WTC11 (cell line): ENCODE results near the gene DPY30.

Experiments
- PREB ChIP-seq: sonication (generic); formaldehyde crosslinking; IDR thresholded peaks from 2 replicates; pipeline ENCODE4 v1.8.1; 2022; ENCODE audit warnings: mild to moderate bottlenecking, missing genetic modification reagents, moderate library complexity, borderline replicate concordance
- ZMAT4 ChIP-seq: fragments of 250-450 bp; sonication (Bioruptor Pico); IDR thresholded peaks from 2 replicates; pipeline ENCODE4 v1.9.0; 2021; ENCODE audit warnings: mild to moderate bottlenecking
- TF ChIP-seq, protein P1 (sequence below): fragments of 200-600 bp; IDR thresholded peaks from 2 replicates; pipeline ENCODE4 v1.8.0; 2022; ENCODE audit warnings: antibody characterized with exemption
- TF ChIP-seq, protein P2 (sequence below): fragments of 250-450 bp; sonication (Bioruptor Pico); conservative IDR thresholded peaks from 2 replicates; pipeline ENCODE4 v1.9.0; 2021; ENCODE audit warnings: mild to moderate bottlenecking

- TF ChIP-seq, protein P1, sequence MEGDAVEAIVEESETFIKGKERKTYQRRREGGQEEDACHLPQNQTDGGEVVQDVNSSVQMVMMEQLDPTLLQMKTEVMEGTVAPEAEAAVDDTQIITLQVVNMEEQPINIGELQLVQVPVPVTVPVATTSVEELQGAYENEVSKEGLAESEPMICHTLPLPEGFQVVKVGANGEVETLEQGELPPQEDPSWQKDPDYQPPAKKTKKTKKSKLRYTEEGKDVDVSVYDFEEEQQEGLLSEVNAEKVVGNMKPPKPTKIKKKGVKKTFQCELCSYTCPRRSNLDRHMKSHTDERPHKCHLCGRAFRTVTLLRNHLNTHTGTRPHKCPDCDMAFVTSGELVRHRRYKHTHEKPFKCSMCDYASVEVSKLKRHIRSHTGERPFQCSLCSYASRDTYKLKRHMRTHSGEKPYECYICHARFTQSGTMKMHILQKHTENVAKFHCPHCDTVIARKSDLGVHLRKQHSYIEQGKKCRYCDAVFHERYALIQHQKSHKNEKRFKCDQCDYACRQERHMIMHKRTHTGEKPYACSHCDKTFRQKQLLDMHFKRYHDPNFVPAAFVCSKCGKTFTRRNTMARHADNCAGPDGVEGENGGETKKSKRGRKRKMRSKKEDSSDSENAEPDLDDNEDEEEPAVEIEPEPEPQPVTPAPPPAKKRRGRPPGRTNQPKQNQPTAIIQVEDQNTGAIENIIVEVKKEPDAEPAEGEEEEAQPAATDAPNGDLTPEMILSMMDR = no peak
- TF ChIP-seq, protein P2, sequence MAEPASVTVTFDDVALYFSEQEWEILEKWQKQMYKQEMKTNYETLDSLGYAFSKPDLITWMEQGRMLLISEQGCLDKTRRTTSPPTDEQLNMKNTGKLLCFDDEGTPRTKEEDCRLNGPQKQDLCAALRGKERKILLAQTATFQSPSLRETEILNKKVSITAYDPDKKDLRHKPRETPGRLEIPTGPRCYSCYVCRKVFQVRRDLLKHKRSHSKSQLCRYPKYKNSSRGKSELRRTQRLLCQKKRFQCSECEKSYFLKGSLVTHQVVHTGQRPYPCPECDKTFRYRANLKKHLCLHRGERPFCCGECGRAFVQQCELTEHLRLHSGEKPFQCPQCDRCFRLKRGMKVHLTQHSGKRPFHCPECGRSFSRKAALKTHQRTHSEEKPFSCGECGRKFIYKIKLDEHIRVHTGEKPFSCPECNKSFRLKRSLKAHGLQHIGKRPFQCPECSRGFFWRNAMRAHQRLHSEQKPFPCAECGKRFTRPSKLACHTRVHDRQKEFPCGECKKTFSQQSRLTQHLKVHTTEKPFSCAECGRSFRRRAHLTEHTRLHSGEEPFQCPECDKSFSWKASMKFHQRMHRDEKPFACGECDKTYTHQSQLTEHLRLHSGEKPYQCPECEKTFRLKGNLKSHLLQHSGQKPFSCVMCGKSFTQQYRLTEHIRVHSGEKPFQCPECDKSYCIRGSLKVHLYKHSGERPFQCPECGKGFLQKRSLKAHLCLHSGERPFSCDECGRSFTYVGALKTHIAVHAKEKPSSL (CRISPR knock-in tag) = no peak
- no peak for TF ChIP-seq PREB (CRISPR knock-in tag)
- no peak for TF ChIP-seq ZMAT4 (CRISPR knock-in tag)
Observed at GRCh38 chr2:31983762-31984467, 55.7 kb downstream of the DPY30 start.
